ENCODE measurements around the gene HOXC13.

HOXC13 gene

DNA sequence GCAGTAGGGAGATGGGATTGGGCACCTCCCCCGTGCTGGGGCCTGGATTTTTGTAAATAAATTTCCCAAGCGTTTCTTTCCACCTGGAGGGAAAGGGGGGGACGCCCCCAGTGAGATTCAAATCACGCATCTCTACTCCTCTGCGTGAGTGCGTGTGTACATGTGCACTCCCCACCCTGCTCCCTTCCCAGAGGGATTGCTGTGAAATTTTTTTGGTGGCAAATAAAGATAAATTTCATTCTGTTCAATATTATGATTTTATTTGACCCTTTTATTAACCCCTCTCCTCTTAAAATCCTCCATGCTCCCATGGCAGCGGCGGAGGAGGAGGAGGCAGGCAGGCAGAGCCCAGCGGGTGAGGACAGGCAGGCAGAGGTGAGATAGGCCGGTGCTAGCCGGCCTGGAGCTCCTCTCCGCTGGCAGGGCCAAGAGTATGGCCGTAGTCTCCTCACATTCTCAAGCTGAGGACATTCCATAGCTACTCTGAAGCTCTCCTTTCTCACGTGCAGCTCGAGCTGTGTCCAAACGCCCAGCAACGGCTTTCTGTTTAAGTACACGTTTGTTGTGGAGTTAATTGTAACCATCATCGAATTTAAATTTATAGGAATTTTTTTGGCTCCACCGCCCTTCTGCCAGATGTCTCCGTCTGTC lies 37.7 kb downstream of the HOXC13 start:
- no peak for DNase-seq
- in situ Hi-C loops (cut with HindIII; ENCODE audit: low pct_ligation_motif_present, low pct_unique_long_range_greater_than_20kb, low sequenced_read_pairs), result no loop called here

DNA sequence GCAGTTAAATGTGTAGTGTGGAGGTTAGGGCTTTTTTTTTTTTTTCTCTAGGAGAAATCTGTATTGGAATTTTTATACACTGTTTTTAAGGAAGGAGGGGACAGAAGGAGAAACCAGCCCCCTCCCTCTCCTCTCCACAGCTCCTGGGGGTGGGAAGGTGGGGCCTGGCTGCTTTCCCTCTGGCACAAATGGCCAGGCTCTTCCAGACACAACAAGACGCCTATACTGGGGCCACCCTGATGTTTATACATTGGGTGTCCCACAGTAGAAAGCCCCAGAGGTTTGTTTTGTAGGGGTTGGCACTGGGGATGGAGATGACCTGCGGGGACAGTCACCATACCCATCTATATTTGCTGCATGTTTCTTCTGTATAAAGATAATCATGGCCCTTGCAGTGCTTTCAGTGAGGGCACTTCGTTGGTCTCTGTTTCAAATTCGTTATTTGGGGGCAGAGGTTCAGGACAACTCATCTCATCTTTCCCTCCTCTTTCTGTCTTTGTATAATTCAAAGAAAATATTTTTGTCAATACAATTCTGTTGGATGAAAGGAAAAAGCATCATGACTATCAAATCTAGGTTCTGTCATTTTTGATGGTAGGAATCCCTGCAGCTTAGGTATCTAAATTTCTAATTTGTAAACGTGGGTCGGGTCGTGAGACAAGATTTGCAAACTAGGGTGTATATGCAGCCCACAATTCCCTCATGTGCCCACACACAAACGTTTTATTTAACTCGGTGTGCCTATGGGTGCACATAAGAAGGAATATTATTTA lies 38.4 kb downstream of the HOXC13 start:
- DNase-seq, result no peak
- in situ Hi-C loops (cut with HindIII; ENCODE audit: low pct_ligation_motif_present, low pct_unique_long_range_greater_than_20kb, low sequenced_read_pairs), result no loop called here

DNA sequence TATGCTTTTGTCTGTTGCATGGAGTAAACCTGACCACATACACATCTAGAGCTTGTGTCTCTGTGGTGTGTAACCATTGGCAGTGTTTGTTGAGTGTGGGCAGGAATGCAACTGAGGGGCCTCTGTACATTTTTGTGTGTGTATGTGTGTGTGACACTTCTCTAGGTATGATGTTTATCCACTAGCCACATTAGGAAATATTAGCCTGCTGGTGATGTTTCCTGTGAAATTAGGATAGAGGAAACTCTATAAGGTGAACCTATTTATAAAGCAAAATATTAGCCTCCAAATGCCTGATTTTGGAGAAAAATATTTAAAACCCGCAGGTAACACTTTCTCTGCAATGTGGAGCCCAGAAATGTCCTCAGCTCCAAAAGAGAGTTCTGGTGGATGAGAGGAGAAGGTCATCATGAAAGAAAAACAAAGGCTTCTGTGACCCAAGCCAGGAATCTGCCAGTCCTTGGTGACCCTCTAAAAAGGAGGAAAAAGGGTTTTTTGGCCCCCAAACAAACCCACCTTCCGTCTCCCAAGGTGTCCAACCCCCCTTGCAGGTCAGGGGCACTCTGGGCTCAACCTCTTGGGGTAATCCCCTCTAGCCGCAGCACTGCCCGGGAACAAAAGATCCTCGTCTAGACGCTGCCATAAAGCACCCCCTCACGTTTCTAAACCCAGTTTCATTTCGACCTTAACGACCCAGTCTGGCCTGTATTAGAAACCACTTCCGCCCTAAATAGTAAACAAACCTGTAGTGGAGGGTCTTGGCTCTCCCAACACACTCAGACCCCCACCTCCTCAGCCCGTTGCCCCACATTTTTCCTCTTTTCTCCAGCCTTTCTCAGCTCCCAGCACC lies 39.2 kb downstream of the HOXC13 start:
- in situ Hi-C loops (cut with HindIII; ENCODE audit: low pct_ligation_motif_present, low pct_unique_long_range_greater_than_20kb, low sequenced_read_pairs), result no loop called here
- no peak for DNase-seq

DNA sequence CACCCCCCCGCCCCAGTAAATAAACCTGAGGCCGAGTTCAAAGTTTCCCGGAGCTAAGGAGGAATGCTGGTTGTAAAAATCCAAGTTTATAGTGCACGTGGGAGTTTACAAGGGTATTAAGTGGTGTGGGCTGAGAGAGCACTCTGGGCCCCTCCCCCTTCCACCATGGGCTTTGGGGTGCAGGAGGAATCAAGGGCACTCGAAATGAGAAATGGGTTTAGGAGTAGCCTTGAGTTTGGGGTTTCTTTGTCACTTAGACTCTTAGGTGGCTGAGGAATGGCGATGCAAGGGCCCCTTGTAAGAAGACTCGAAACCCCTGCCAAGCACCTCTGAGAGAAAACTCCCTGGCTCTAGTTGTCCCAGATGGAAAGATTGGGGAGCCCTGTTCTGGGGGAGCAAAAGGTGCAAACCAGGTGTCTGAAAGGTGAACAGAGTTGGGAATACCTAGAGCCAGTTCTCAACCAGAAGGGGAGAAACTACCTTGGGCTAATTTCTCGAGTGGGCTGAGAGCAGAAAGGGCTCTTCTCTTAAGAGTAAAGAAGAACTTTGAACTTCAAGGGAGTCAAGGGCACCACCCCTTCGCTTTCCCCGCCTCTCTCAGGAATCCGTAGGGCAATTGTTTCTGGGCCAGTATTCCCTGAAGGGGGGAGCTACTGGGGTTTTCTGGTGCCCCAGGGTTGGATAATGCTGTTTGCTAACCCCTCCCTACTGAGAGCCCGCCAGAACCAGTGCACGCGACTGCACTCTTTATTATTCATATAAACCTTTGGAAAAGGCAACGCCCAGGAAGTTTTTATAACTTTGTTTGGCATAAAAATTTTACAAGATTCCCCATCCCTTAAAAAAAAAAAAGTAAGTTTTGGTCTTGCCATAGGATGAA lies 40.1 kb downstream of the HOXC13 start:
- DNase-seq, result no peak
- in situ Hi-C loops (cut with HindIII; ENCODE audit: low pct_ligation_motif_present, low pct_unique_long_range_greater_than_20kb, low sequenced_read_pairs), result no loop called here

DNA sequence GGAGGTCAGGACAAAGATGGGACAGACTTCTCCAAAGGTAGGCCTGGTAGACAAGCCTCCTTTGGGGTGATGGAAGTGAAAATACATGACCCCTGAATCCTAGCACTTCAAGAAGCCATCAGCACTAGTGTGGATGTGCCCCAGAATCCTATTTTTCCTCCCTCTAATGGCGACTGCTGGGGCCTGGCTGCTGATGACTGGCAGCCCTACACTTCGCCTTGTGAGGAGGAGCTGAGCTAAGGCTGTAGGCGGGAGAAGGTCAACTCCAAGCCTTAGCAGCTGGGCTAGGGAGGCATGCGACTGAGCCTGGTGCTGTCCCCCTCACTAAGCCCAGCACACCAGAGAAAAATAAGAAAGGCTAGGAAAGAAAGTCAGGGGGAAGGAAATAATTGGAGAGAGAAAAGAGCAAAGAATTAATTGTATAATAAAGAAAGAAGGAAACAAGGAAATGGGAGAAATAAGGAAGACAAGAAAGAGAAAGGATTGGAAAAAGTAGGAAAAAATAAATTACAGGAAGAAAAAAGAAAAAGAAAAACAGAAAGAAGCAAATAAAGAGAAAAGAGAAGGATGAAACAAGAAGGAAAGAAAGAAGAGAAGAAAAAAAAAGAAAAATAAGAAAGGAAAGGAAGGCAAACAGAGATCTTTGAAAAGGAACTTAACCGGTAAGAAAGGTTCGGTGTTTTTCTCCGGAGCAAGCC lies 41.6 kb downstream of the HOXC13 start:
- no peak for DNase-seq
- in situ Hi-C loops (cut with HindIII; ENCODE audit: low pct_ligation_motif_present, low pct_unique_long_range_greater_than_20kb, low sequenced_read_pairs), result no loop called here

DNA sequence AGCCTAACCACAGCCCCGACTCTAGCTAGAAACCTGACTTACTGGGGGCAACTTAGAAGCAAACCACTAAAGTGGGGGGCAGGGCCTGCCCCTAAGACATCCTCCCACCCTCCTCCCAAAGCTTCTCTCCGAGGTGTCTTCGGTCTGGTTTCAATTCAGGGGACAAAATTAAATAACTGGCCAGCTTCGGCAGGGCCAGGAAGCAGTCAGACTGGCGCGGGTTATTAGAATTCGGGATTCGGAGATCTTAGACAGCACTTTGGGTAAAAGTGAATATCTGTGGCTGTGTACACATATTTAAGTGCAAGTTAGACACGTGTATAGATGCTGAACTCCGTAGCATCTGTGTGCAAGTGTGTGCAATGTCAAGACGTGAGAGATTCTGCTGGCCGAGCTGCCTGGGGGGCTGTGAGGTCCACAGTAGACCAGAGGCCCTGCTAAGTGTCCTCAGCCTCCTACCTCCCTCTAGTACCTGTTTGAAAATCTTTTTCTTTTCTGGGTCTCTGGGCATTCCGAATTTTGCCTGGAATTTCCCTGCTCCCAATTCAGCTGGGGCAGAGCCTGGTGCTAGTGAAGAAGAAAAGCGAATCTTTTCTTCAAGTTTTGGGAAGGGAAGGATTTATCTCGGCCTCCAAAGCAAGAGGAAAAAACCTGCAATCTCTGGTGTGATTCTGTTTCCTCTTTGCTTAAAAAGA lies 42.3 kb downstream of the HOXC13 start:
- no peak for DNase-seq
- in situ Hi-C loops (cut with HindIII; ENCODE audit: low pct_ligation_motif_present, low pct_unique_long_range_greater_than_20kb, low sequenced_read_pairs), result no loop called here

DNA sequence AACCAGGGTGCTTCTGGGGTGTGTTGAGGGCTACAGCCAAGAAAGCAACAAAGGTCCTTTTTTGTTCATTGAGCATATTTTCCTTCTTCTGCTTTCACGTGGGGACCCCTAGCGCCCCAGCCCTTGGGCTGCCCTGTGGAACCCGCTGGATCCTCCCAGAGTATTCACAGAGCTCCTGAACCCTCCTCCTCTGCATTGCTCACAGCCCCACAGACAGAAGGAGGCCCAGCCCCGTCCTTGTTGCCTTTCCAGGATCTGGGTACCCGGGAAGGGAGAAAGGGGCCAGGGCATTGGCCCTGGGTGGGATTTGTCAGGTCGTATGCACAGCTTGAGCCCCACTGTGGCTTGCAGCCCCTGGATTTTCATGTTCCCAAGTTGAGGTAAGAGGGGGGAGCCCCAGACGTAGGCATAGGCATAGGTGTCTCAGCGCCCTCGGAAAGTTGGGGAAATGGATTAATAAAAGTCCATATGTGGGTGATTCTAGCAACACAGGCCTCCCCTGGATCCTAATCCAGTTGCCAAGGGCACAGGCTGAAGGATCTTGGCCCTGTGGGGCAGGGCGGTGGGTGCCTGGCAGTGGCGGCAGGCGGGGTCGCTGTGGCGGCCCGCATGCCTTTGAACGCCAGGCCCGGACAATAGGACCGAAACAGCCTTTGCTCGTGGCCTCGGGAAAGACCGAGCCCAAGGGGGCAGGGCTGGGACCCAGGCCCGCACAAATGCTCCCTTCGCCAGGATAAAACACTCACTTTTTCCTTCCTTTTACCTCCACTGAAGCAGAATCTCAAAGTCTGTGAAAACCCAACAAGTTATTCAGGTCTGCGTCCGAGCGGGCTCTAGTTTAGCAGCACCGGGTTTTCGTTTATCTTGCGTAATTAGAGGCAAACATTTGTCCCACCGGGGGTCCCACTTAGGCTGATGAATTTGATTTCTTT lies 43.3 kb downstream of the HOXC13 start:
- in situ Hi-C loops (cut with HindIII; ENCODE audit: low pct_ligation_motif_present, low pct_unique_long_range_greater_than_20kb, low sequenced_read_pairs), result no loop called here
- no peak for DNase-seq

DNA sequence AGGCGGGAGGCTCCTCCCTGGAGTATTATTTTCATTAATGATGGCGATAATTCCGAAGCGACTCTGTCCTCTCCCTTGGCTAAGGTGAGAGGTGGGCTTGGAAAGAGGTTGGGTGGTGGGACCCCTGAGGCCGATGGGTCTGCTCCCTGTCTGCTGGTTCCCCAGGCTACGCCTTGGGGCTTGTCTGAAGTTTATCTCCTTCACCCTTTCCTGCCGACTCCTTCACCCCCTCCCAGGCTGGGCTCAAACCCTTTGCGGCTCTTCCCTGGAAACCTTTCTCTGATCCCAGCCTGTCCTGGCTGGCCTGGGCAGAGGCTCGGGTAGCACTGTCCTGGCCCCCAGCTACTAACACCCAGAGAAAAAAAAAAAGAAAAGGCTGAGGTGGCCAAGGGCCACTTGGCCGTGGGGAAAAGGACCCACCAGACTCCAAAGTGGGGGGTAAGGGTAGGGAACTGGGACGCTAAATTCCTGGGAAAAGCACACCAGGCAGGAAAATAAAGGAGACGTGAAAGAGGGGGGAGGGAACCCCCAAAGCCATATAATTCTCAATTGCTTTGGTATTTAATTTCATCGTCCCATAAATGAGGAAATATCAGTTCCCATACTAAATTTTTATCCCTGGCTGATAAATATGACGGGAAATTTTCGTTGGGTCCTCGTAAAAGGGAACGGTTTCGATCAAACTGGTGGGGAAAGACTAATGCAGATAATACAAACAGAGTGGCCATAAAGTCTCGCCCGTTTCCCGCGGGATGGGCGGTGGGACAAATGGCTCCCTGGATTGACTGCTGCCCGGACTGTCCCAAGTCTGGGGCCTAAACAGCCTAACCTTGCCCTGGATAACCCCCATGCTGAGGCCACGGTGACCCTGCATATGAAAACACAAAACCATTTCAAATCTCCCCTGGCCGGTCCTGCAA lies 44.3 kb downstream of the HOXC13 start:
- DNase-seq, result no peak
- in situ Hi-C loops (cut with HindIII; ENCODE audit: low pct_ligation_motif_present, low pct_unique_long_range_greater_than_20kb, low sequenced_read_pairs), result no loop called here

DNA sequence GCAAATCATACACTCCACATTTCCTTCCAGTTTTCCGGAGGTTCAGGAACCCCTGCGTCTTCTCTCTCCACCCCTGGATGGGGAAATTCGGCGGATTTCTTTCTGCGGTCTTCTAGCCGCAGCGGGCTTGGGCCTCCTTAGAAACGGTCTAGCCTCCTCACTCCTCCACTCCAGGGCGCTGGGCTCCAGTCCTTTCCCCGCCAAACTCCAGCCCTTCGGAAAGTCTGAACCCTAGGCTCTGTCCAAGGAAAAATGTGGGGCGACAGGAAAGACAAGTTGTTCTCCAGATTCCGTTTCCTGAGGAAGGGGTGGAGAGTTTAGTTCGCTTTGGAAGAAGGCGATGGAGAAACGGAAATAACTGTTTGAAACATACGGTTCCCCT lies 44.9 kb downstream of the HOXC13 start:
- in situ Hi-C loops (cut with HindIII; ENCODE audit: low pct_ligation_motif_present, low pct_unique_long_range_greater_than_20kb, low sequenced_read_pairs), result no loop called here
- no peak for DNase-seq

DNA sequence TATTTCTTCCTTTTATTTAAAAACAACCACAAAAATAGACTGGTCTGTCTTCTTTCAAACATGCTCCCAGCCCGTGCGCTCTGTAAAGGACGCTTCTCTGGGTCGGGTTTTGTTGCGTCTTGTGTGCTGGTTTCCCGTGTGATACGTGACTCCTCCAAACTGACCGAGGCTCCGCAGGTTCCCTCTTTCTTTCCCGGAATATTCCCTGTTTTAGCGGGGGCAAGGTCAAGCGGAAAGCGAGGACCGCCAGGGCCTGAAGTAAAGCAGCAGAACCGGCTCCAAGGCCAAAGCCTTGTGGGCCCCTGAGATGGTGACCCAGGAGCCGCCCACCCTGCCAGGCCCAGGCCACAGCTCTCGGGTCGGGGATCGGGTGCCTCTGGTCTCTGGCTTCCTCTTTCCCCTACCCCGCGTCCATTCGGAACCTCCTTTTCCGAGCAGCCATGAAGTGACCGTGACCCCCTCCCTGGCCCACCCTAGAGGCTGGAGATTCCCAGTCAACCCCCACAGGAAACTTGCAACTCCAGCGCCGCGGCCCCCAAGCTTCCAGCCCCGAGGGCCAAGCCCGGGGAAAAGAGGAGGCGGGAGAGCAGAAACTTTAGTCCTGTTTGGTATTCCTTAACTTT lies 45.4 kb downstream of the HOXC13 start:
- in situ Hi-C loops (cut with HindIII; ENCODE audit: low pct_ligation_motif_present, low pct_unique_long_range_greater_than_20kb, low sequenced_read_pairs), result no loop called here
- no peak for DNase-seq

DNA sequence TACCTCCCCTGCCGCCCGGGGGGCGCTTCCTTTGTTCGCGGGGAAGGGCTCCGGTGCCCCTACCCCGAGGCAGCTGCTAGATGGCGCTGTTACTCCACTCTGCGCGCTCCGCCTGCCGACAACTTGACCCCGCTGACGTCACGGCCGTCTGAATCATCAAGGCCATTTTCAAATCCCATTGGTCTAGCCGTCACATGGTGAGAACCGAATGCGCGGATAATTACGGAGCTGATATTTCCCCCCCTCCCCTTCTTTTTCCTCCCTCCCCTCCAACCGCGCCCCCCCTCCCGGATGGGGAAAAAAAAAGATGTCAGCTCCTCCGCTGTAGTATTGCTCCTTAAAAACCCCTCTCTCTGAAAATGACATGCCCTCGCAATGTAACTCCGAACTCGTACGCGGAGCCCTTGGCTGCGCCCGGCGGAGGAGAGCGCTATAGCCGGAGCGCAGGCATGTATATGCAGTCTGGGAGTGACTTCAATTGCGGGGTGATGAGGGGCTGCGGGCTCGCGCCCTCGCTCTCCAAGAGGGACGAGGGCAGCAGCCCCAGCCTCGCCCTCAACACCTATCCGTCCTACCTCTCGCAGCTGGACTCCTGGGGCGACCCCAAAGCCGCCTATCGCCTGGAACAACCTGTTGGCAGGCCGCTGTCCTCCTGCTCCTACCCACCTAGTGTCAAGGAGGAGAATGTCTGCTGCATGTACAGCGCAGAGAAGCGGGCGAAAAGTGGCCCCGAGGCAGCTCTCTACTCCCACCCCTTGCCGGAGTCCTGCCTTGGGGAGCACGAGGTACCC lies 46.5 kb downstream of the HOXC13 start, which contains the start of gene HOXC10:
Gene HOXC10, plus strand, starts transcription at position 246 of the 791 bp plus-strand sequence. Its CDS starts 114 bp downstream, at position 360.
- in situ Hi-C loops (cut with HindIII; ENCODE audit: low pct_ligation_motif_present, low pct_unique_long_range_greater_than_20kb, low sequenced_read_pairs), result no loop called here
- peak; percentile 99 for DNase-seq

DNA sequence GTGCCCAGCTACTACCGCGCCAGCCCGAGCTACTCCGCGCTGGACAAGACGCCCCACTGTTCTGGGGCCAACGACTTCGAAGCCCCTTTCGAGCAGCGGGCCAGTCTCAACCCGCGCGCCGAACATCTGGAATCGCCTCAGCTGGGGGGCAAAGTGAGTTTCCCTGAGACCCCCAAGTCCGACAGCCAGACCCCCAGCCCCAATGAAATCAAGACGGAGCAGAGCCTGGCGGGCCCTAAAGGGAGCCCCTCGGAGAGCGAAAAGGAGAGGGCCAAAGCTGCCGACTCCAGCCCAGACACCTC lies 47.0 kb downstream of the HOXC13 start:
- in situ Hi-C loops (cut with HindIII; ENCODE audit: low pct_ligation_motif_present, low pct_unique_long_range_greater_than_20kb, low sequenced_read_pairs), result no loop called here
- DNase-seq, result no peak

DNA sequence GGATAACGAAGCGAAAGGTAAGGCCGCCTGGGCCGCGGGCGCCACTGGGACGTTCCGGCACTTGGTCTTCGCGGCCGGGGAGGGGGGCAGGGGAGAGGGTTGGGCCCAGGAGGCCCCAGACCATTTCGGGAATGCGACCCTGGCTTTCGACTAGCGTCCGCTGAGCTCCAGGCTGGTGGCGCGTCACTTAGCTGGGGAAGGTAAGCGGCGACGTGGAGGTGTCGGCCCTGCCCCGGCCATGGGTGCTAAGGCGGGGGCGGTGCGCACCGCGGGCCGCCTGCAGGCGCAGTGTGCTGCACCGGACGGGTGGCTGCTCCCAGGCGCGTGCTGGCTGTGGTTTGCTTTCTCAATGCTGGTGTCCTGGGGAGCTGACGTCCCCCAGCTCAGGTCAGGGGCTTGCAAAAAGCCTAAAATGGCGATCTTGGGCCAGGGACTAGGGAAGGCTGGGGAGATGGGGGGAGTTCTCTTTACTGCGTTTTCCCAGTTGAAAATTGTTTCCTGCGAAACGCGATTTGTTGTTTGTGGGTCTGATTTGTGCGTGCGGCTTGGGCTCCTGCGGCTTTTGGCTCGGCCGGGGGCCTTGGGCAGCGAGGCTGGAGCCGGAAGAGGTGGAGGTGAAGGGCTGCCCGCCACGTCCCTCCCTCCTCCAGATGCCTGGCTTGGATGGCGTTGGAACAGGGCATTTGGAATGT lies 47.5 kb downstream of the HOXC13 start:
- in situ Hi-C loops (cut with HindIII; ENCODE audit: low pct_ligation_motif_present, low pct_unique_long_range_greater_than_20kb, low sequenced_read_pairs), result no loop called here
- peak; percentile 73 for DNase-seq

All from ACHN (cell line).